ENCODE data around the gene SPAG5.
"Not testable (repeated sequence)": the region's sequence is repeated elsewhere in the genome, so short reads cannot be mapped to it uniquely, and the experiment has no call there.

The SPAG5 gene

DNA sequence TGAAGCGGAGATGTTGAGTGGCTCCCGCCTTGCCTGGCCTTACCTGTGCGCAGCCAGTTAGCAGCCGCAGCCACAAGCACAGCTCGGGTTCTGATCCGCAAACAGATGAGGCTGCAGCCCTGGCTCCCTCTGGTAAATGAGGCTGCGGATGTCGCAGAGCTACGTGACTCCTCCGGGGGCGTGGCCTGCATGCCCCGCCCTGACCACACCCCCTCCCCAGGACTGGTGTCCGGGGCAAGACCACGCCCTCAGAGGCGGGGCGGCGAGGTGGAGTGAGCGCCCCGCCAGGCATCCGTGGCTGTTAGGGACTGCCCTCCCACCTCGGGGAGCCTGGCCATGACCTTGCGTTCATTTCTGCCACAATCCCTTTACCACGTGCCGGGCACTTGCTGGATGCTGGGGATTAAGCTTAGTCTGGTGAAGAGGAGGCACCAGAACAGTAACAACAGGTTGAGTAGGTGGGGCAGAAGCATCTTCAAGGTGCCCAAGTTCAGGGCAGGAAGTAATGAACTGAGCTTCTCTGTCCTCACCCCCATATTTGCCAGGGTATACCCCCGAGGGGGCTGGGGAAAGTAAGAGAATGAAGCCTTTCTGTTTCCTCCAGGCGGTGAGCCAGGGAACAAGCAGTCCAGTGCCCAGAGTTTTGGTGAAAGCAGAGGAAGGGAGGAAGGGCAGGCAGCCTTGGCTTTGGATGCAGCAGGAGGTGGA, 21.9 kb downstream of the SPAG5 start, which contains the start of gene ALDOC:
Gene ALDOC (minus strand): TSS at position 138 of the 708 bp plus-strand sequence. CDS start 1,363 bp downstream, outside the sequence.
- Mint-ChIP-seq H3K4me1 (peaks cover 10% of the 10 kb centered on the region), H3K27ac (no peak within 1 kb of the TSS), H3K36me3 (ENCODE audit: low read depth) (peaks cover 14% of the 10 kb centered on the region), H3K4me3 (peak within 1 kb of the TSS; percentile 47 to 76 (median 58)), H3K9me3 (no peaks in the 10 kb centered on the region), H3K27me3 (ENCODE audit: low read depth) (no peaks in the 10 kb centered on the region)
- TF ChIP-seq CTCF (IDR thresholded peaks at IDR 0.05; ENCODE audit: unreplicated experiment in 3 of 3) = no peak

DNA sequence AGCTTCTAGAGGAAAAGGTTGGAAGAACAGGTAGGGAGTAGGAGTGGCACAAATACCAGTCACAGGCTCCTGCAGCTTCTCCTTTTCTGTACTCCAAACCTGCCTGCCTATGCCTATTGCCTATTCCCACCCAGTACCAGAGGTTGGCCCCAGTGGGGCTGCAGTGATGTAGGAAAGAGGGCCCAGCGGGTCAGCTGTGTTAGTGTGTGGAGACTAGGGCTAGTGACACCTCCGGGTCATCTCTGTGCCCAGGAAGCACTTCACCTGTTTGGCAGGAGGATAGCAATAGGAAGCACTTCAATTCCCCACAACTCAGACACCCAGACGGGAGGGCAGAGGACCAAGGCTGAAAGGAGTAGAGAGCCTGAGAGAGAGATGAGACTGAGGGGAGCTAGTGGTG, 22.8 kb downstream of the SPAG5 start:
- not testable (repeated sequence) for H3K27ac Mint-ChIP-seq; H3K27me3 Mint-ChIP-seq (ENCODE audit: low read depth); H3K9me3 Mint-ChIP-seq
- H3K36me3 Mint-ChIP-seq (ENCODE audit: low read depth) = peaks cover 14% of the 10 kb centered on the region
- H3K4me1 Mint-ChIP-seq = peaks cover 14% of the 10 kb centered on the region
- H3K4me3 Mint-ChIP-seq = peak overlapping the region; percentile 47 to 76 (median 58)

DNA sequence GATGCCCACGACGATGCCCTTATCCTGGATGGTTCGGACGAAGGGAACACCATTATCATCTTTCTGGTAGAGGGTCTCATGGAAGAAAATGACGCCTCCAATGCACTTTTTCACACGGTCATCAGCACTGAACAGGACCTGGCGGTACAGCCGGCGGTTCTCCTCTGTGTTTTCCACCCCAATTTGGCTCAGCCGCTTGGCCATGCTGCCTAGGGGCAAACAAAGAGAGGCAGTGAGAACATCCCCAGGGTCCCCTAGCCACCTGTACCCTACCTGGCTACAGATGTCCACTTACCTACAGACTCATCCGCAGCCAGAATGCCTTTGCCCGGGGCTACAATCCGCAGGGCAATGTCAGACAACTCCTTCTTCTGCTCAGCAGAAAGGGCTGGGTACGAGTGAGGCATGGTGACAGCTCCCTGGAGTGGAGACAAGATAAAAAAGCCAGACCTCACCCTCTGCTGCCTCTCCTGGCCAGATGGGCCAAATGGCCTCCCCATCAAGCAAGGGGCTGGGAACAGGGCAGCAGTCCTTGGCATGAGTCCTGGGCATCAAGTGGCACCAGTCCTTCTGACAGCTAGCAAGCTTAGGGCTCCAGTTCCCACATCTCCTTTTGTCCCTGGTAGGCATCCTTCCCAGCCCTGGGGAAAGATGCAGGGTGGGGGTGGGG, 23.6 kb downstream of the SPAG5 start:
- no peak for TF ChIP-seq CTCF (IDR thresholded peaks at IDR 0.05; ENCODE audit: unreplicated experiment in 3 of 3)
- no peaks in the 10 kb centered on the region for H3K9me3 Mint-ChIP-seq
- H3K36me3 Mint-ChIP-seq (ENCODE audit: low read depth) = peaks cover 8% of the 10 kb centered on the region
- H3K27ac Mint-ChIP-seq = no peak overlapping the region
- H3K27me3 Mint-ChIP-seq (ENCODE audit: low read depth) = no peaks in the 10 kb centered on the region
- H3K4me1 Mint-ChIP-seq = peaks cover 20% of the 10 kb centered on the region
- no peak overlapping the region for H3K4me3 Mint-ChIP-seq

DNA sequence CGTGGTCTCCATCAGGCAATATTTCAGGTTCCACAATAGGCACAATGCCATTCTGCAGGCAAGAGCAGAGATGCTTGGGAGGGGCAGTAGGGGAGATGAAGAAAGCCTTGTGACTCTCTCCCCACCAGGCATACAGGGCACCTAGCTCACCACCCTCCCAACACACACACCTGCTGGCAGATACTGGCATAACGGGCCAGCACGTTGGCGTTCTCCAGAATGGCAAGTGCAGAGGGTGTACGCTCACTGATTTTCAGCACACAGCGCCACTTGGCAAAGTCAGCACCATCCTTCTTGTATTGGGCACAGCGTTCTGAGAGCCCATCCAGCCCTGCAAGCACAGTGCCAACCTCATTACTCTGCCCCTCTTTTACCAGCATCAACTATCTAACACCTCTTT, 24.3 kb downstream of the SPAG5 start:
- no peak for TF ChIP-seq CTCF (IDR thresholded peaks at IDR 0.05; ENCODE audit: unreplicated experiment in 3 of 3)
- Mint-ChIP-seq H3K9me3 (no peaks in the 10 kb centered on the region), H3K4me1 (peaks cover 26% of the 10 kb centered on the region), H3K4me3 (peak overlapping the region; percentile 30 to 53 (median 50)), H3K36me3 (ENCODE audit: low read depth) (peaks cover 9% of the 10 kb centered on the region), H3K27me3 (ENCODE audit: low read depth) (no peaks in the 10 kb centered on the region), H3K27ac (no peak overlapping the region)

GRCh38 chr17:28573966-28574480, 24.8 kb downstream of the SPAG5 start:
- Mint-ChIP-seq H3K36me3 (ENCODE audit: low read depth) (peaks cover 10% of the 10 kb centered on the region), H3K4me3 (peak overlapping the region; percentile 30 to 50 (median 32)), H3K27me3 (ENCODE audit: low read depth) (no peaks in the 10 kb centered on the region), H3K9me3 (no peaks in the 10 kb centered on the region), H3K27ac (no peak overlapping the region), H3K4me1 (peaks cover 27% of the 10 kb centered on the region)
- no peak for TF ChIP-seq CTCF (IDR thresholded peaks at IDR 0.05; ENCODE audit: unreplicated experiment in 3 of 3)

DNA sequence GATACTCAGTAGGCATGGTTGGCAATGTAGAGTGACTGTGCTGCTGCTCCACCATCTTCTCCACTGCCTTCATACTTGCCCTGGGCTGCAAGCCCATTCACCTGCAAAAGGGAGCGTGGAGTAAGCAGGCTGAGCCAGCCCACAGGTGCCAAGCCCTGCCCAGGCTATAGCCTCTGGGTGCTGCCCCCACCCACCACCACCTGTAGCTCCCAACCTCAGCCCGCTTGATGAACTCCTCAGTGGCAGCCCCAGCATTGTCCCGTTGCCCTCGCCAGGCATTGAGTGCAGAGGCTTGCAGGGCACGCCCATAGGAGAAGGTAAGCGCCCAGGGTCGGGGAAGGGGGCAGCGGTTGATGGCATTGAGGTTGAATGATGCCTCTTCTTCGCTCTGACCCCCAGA, 25.3 kb downstream of the SPAG5 start:
- no peak for TF ChIP-seq CTCF (IDR thresholded peaks at IDR 0.05; ENCODE audit: unreplicated experiment in 3 of 3)
- H3K4me1 Mint-ChIP-seq = peaks cover 27% of the 10 kb centered on the region
- no peaks in the 10 kb centered on the region for H3K9me3 Mint-ChIP-seq
- no peaks in the 10 kb centered on the region for H3K27me3 Mint-ChIP-seq (ENCODE audit: low read depth)
- no peak overlapping the region for H3K27ac Mint-ChIP-seq
- H3K4me3 Mint-ChIP-seq = no peak overlapping the region
- peaks cover 11% of the 10 kb centered on the region for H3K36me3 Mint-ChIP-seq (ENCODE audit: low read depth)

All from nephron (organoid).